ENCODE results near the gene RPRD2.
"Not testable (repeated sequence)": the region's sequence is repeated elsewhere in the genome, so short reads cannot be mapped to it uniquely, and the experiment has no call there.

The RPRD2 gene

GRCh38 chr1:150363426-150364230 is at the start of gene RPRD2:
TSS of gene RPRD2 (plus strand) at chr1:150364147. CDS start at chr1:150364715, 568 bp downstream.
- peak; percentile 100 for DNase-seq

GRCh38 chr1:150314691-150315090 is 49.3 kb upstream of the RPRD2 start:
- DNase-seq, result not testable (repeated sequence)

- no peak for DNase-seq
These were observed 43.3 kb upstream of the RPRD2 start for GRCh38 chr1:150320667-150320978.

GRCh38 chr1:150321826-150322166 is 42.2 kb upstream of the RPRD2 start:
- no peak for DNase-seq

GRCh38 chr1:150322310-150322709 is 41.6 kb upstream of the RPRD2 start:
- DNase-seq, result no peak

- DNase-seq, result no peak
These were observed 31.2 kb upstream of the RPRD2 start for GRCh38 chr1:150332651-150333290.

GRCh38 chr1:150346316-150346715 is 17.6 kb upstream of the RPRD2 start:
- no peak for DNase-seq

GRCh38 chr1:150352866-150353265 is 11.1 kb upstream of the RPRD2 start:
- DNase-seq, result no peak

GRCh38 chr1:150362721-150363425 is 1.1 kb upstream of the RPRD2 start:
- no peak for DNase-seq

- peak; percentile 87 for DNase-seq
These were observed 470 bp downstream of the RPRD2 start for GRCh38 chr1:150364231-150365003.

- DNase-seq, result no peak
These were observed 2.0 kb downstream of the RPRD2 start for GRCh38 chr1:150365941-150366340.

GRCh38 chr1:150366416-150367296 is 2.7 kb downstream of the RPRD2 start:
- DNase-seq, result no peak

GRCh38 chr1:150371110-150371509 is 7.2 kb downstream of the RPRD2 start:
- DNase-seq, result no peak

GRCh38 chr1:150372580-150372979 is 8.6 kb downstream of the RPRD2 start:
- DNase-seq, result no peak

GRCh38 chr1:150376110-150376509 is 12.2 kb downstream of the RPRD2 start:
- no peak for DNase-seq

GRCh38 chr1:150383631-150384324 is 19.8 kb downstream of the RPRD2 start:
- DNase-seq, result no peak

- DNase-seq, result no peak
These were observed 21.8 kb downstream of the RPRD2 start for GRCh38 chr1:150385537-150386445.

- no peak for DNase-seq
These were observed 22.6 kb downstream of the RPRD2 start for GRCh38 chr1:150386592-150386991.

GRCh38 chr1:150387200-150387599 is 23.3 kb downstream of the RPRD2 start:
- DNase-seq, result no peak

GRCh38 chr1:150388241-150388640 is 24.3 kb downstream of the RPRD2 start:
- DNase-seq, result no peak
